Activated CD4-positive, alpha-beta T cell treated with anti-CD3 and anti-CD28 coated beads for 24 hours (primary cell): ENCODE data around the gene PRRT2.
"Not testable (repeated sequence)": the region's sequence is repeated elsewhere in the genome, so short reads cannot be mapped to it uniquely, and the experiment has no call there.

Experiments used
- DNase-seq, 2 donors: peaks; one replicate each; pipeline ENCODE4 v3.0.0-alpha.2; 2020; ENCODE audit warnings: low read depth in 2 of 2

The PRRT2 gene

DNA sequence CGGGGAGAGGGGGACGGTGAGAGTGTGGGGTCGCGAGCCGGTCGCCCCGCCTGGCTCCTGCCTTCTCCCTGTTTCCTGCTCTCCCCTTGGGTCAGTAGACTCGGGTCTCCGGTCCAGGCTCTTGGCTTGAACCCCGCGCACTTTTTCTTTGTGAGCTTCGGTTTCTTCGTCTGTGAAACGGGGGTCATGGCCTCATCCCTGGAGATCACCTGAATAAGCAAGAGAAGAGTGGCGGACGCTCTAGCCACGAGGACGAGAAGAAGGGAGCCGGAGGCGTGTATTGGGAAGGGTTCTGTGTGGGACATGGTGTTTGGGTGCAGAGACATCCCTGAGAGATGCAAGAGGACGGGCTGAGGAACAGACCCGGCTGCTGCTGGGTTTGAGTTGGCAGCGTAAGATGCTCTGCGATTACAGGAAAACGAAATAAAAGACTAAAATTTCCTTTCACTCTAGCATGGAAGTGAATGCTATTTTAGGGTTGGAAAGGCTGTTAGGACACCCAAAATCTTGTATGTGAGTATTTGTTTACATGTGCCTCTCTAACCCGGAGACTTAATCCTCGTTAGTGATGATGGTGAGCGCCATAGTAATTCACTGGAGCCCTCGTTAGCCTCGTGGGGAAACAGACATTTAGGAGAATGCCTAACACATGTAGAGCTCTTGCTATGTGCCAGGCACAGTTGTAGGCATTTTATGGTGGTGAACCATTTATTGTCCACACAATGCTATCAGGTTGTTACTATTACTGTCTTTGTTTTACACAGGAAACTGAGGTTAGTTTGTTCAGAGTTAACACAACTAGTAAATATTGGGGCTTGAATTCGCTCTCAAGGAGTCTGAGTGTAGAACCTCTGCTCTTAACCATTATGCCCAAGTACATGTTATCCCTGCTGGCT is 20.8 kb upstream of the PRRT2 start:
- DNase-seq, result no peak

GRCh38 chr16:29791845-29792807 is 19.9 kb upstream of the PRRT2 start:
- no peak for DNase-seq

DNA sequence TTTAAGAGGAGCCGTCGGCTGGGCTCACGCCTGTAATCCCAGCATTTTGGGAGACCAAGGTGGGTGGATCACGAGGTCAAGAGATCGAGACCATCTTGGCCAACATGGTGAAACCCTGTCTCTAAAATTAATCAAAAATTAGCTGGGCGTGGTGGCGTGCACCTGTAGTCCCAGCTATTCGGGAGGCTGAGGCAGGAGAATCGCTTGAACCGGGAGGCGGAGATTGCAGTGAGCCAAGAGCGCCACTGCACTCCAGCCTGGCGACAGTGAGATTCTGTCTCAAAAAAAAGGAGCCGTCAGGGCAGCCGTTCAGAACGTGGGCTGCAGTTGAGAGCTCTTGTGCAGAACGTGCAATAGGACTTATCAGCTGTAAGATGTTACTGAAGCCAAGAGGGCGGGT is 18.8 kb upstream of the PRRT2 start:
- DNase-seq, result not testable (repeated sequence)

- DNase-seq, result no peak
Observed at GRCh38 chr16:29794231-29794710, 17.7 kb upstream of the PRRT2 start.

DNA sequence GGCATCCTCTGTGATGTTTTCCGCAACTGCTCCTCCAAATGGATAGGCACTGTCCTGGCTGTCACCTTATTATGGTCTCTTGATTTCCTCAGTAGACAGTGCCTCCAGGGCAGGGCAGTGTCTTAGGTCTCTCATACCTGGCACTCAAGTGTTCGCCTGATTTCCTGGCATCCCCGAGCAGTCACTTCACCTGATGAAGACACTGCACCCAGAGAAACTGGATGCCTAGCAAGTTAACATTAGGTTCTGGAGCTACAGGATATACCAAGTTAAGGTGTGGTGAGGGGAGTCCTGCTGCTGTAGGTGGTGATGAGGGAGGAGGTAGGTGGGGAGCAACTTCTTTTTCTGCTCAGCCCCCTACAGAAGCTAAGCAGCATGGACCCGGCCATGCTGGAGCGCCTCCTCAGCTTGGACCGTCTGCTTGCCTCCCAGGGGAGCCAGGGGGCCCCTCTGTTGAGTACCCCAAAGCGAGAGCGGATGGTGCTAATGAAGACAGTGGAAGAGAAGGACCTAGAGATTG is 9.5 kb upstream of the PRRT2 start:
- DNase-seq, result no peak

GRCh38 chr16:29804020-29804419 is 8.0 kb upstream of the PRRT2 start:
- DNase-seq, result no peak

- no peak for DNase-seq
Observed at GRCh38 chr16:29804455-29805231, 7.3 kb upstream of the PRRT2 start.

GRCh38 chr16:29805232-29806098 is 6.5 kb upstream of the PRRT2 start:
- DNase-seq, result peak; percentile 95

DNA sequence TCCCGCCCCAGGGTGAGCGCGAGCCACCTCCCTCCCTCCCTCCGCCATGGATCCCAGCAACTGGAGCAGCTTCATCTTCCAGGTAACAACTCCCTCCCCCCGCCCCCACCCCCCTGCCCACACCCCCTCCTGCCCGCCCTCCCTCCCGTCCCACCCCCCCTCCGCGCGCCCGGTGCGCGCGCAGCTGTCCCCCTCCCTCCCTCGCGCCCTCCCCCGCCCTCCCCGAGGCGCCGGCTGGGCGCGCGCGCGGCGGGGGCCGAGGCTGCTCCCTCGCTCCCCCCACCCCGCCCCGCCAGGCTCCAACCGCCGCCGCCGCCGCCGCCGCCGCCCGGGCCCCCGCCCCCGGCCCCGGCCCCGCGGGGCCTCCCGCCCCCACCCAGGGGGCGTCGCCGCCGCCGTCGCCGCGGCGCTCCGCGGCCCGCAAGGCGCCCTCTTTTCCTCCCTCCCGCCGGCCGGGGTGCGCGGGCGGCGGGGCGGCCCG is 5.9 kb upstream of the PRRT2 start, which contains the start of gene MAZ:
TSS of gene MAZ (plus strand) at position 431 of the 481 bp plus-strand sequence. CDS start 173 bp downstream, outside the sequence.
- DNase-seq, result no peak

- no peak for DNase-seq
Observed at GRCh38 chr16:29806641-29807425, 5.2 kb upstream of the PRRT2 start.

DNA sequence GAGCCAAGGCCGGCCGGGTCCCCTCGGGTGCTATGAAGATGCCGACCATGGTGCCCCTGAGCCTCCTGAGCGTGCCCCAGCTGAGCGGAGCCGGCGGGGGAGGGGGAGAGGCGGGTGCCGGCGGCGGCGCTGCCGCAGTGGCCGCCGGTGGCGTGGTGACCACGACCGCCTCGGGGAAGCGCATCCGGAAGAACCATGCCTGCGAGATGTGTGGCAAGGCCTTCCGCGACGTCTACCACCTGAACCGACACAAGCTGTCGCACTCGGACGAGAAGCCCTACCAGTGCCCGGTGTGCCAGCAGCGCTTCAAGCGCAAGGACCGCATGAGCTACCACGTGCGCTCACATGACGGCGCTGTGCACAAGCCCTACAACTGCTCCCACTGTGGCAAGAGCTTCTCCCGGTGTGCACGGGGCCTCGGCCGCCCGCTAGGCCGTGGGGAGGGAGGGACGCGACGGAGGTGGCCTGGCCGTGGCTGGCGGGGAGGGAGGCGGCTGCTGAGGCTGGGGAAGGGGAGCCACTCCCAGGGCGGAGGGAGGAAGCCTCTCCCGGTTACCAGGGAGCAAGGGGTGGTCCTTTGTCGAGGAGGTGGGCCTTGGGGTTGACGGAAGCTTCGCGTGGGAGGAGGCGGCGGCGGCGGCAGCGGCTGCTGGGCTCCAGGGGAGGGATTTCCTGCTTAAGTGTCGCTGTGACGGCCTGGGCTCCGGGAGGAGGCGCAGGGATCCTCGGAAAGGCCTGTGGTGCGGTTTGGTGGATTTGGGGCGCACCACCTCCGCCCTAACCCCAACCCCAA is 4.4 kb upstream of the PRRT2 start:
- peak; percentile 79 to 82 for DNase-seq

- DNase-seq, result no peak
Observed at GRCh38 chr16:29808219-29808900, 3.6 kb upstream of the PRRT2 start.

GRCh38 chr16:29809031-29809747 is 2.8 kb upstream of the PRRT2 start:
- DNase-seq, result no peak

DNA sequence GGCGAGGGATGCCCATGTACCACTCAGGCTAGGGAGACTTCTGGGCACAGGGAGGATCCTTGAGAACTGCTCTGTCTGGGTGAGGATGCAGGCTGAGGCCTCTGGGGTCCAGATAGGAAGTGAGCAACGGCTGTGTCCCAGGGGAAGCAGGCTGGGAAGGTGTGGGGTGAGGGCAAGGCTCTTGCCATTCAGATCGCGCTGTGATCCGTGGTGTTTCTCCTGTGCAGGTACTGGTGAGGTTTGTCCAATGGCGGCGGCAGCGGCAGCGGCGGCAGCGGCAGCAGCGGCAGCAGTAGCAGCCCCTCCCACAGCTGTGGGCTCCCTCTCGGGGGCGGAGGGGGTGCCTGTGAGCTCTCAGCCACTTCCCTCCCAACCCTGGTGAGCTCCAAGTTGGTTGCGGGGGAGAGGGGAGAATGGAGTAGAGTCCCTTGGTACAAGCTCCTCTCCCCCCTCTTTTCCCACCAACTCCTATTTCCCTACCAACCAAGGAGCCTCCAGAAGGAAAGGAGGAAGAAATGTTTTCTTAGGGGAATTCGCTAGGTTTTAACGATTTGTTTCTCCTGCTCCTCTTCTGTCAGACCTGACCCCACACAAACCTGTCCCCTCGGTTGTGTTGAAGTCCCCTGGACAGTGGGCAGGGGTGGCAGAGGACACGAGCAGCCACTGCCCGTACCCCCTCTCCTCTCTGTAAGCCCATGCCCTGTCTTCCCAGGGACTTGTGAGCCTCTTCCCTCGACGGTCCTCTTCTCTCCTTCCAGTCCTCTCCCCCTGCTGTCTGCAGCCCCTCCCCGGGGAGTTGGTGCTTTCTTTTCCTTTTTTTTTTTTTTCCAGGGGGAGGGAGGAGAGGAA is 1.9 kb upstream of the PRRT2 start:
- no peak for DNase-seq

DNA sequence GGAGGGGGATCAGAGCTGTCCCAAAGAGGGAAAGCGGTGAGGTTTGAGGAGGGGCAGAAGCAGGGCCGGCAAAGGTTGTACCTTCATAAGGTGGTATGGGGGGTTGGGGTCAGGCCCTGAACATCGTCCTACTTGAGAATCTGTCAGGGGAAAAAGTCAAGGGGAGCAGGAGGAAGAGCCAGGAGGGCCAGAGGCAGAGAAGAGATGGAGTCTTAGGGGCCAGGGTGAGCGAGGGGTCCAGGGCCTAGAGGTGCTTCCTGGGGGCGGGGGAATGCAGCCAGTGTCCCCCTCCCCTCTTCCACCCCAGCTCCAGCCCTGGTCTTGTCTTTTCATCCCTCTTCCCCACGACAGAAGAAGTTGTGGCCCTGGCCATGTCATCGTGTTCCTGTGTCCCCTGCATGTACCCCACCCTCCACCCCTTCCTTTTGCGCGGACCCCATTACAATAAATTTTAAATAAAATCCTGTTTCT is 1.3 kb upstream of the PRRT2 start:
- no peak for DNase-seq
